HL-60 (cell line): ENCODE results near the gene CADM2.
A peak's percentile ranks its signal among the peaks of the same experiment; 100 is the strongest.

ENCODE experiments used
- DNase-seq, 2 experiments: peaks; one replicate each; pipeline ENCODE4 v3.0.0-alpha.2; 2010 to 2020; ENCODE audit warnings: low read depth in 1 of 2, low spot score in 1 of 2
- H3K27ac ChIP-seq: fragments of 250-450 bp; sonication (Bioruptor Pico); replicated peaks from 2 replicates; pipeline ENCODE4 v1.5.1; 2020; ENCODE audit warnings: mild to moderate bottlenecking, moderate library complexity
- H3K27me3 ChIP-seq: fragments of 250-450 bp; sonication (Bioruptor Pico); 2 replicates; pipeline ENCODE4 v1.5.1; 2021; ENCODE audit warnings: mild to moderate bottlenecking, moderate library complexity; ENCODE audit not compliant: insufficient read depth, poor library complexity, severe bottlenecking
- H3K4me3 ChIP-seq: replicated peaks from 2 replicates; pipeline ENCODE4 v1.5.1; 2011; ENCODE audit warnings: mild to moderate bottlenecking, control low read depth, low read length; ENCODE audit not compliant: insufficient read depth
- CTCF ChIP-seq: IDR thresholded peaks from one replicate; pipeline ENCODE4 v1.5.1; 2011; ENCODE audit warnings: low read length, control low read depth, inconsistent platforms; ENCODE audit not compliant: insufficient read depth
- GABPA ChIP-seq: IDR thresholded peaks from 2 replicates; pipeline ENCODE4 v1.6.1; 2012; ENCODE audit warnings: low read depth
- POLR2AphosphoS5 ChIP-seq: IDR thresholded peaks from 2 replicates; pipeline ENCODE4 v1.6.1; 2012; ENCODE audit warnings: low read depth
- REST ChIP-seq: IDR thresholded peaks from 2 replicates; pipeline ENCODE4 v1.6.1; 2012; ENCODE audit warnings: low read depth; ENCODE audit not compliant: insufficient replicate concordance
- SPI1 ChIP-seq: IDR thresholded peaks from 2 replicates; pipeline ENCODE4 v1.6.1; 2012; ENCODE audit warnings: low read depth, mild to moderate bottlenecking, borderline replicate concordance

Gene CADM2

GRCh38 chr3:85007195-85008094, 48.7 kb downstream of the CADM2 start:
- H3K4me3 ChIP-seq, result no peak overlapping the region
- no peaks in the 10 kb centered on the region for H3K27me3 ChIP-seq
- TF ChIP-seq REST (no peak), SPI1 (no peak), POLR2AphosphoS5 (no peak), CTCF (no peak), GABPA (no peak)
- H3K27ac ChIP-seq, result no peak overlapping the region
- DNase-seq, result peak; percentile 2 to 7

- no peak for DNase-seq
Measured at GRCh38 chr3:85020828-85021227, 62.0 kb downstream of the CADM2 start.

More at GRCh38 chr3:85020828-85021227, 62.0 kb downstream of the CADM2 start:
- H3K27ac ChIP-seq, result no peak overlapping the region
- H3K4me3 ChIP-seq, result no peak overlapping the region
- no peaks in the 10 kb centered on the region for H3K27me3 ChIP-seq
- no peak for TF ChIP-seq REST
- TF ChIP-seq GABPA, result no peak
- TF ChIP-seq POLR2AphosphoS5, result no peak
- no peak for TF ChIP-seq SPI1
- no peak for TF ChIP-seq CTCF
